Erythroblast (primary cell): ENCODE data around the gene AFAP1L1.

ENCODE experiments used
- DNase-seq, 2 experiments: peaks; one replicate each; lab custom pipeline; 2025; lab: John Stamatoyannopoulos, UW
- GATA1 ChIP-seq: IDR thresholded peaks from 2 replicates; pipeline ENCODE4 v1.6.1; 2011; ENCODE audit warnings: low read depth, mild to moderate bottlenecking, control low read depth, low read length, moderate library complexity
- POLR2A ChIP-seq: IDR thresholded peaks from 2 replicates; pipeline ENCODE4 v1.6.1; 2011; ENCODE audit warnings: mild to moderate bottlenecking, low read length

The AFAP1L1 gene

DNA sequence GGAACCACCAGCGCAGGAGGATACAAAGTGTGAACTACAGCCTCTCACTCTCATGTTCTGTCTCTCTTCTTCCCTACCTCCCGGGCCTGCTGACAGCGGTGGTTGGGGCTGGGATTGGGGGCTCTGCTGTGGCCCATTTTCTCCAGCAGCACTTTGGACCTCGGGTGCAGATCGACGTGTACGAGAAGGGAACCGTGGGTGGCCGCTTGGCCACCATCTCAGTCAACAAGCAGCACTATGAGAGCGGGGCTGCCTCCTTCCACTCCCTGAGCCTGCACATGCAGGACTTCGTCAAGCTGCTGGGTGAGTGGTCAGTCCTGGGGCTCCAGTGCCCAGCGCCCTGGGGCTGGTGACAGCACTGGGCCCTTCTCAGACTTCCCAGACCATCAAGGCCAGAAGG is 90.9 kb downstream of the AFAP1L1 start:
- DNase-seq, result no peak
- TF ChIP-seq POLR2A (no peak), GATA1 (no peak)

DNA sequence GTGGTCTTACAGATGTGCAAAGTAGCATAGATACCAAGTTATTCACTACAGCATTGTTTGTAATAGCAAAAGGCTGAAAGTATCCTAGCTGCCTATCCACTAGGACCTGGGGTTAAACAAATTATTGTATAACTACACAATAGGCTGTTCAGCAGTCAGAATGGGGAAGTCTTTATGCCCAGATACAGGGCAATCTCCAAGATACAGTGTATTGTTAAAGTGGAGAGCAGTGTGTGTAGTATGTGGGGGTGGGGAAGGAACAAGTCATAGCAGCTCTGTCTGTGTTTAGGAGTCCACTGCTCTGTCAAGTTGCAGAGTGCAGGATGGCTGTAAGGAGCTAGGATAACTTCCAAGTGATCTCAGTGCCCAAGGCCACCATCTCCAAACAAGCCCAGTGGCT is 91.7 kb downstream of the AFAP1L1 start:
- no peak for DNase-seq
- TF ChIP-seq POLR2A (no peak), GATA1 (no peak)

DNA sequence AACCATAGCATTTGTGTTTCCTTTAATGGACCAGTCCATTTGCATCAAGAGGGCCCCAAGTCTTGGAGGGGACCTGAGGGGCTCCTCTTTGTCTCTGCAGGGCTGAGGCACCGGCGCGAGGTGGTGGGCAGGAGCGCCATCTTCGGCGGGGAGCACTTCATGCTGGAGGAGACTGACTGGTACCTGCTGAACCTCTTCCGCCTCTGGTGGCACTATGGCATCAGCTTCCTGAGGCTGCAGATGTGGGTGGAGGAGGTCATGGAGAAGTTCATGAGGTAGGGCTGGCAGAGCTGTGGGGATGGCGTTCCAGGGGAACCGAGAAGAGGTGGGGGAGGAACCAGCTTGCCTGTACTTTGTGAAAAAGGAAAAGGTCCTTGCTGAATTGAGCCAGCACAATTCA is 92.3 kb downstream of the AFAP1L1 start:
- TF ChIP-seq GATA1 (no peak), POLR2A (peak; percentile 0)
- DNase-seq, result no peak

DNA sequence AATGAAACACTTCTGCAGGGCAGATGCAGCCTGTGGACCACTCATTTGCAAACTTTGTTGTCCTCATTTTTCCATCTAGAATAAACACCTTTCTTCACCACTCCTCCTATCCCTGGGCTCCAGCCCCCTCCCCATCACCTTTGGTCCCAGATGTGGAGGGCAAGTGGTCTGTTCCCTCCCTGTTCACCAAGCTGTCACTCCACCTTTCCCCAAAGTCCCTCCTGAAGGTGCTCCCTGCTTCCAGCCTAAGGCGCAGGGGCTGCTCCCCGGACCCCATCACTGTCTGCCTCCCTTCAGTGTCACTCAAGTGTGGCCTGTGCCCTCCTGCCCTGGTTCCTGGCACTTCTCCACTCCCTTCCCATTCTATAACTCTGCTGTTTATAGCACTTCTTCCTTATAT is 93.1 kb downstream of the AFAP1L1 start:
- no peak for TF ChIP-seq GATA1
- TF ChIP-seq POLR2A, result no peak
- no peak for DNase-seq

DNA sequence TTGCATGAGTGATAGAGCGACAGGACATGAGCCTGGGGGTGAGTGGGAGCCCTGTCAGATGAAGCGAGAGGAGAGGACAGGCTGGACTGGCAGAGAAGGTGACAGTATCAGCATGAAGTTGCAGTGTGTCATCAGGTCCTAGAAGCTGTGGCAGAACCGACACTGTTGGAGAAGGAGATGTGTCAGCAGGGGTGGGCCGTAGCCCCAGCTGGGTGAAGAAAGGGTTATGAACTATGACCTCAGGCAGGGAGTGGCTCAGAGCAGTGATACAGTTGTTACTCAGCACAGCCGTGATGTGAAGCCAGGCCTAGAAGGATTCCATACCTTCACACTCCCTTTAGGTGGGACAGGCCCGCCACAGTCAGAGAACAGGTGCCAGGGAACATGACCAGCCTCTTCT is 93.8 kb downstream of the AFAP1L1 start:
- DNase-seq, result peak in 1 of 2 experiments; percentile 55
- TF ChIP-seq POLR2A (no peak), GATA1 (no peak)

DNA sequence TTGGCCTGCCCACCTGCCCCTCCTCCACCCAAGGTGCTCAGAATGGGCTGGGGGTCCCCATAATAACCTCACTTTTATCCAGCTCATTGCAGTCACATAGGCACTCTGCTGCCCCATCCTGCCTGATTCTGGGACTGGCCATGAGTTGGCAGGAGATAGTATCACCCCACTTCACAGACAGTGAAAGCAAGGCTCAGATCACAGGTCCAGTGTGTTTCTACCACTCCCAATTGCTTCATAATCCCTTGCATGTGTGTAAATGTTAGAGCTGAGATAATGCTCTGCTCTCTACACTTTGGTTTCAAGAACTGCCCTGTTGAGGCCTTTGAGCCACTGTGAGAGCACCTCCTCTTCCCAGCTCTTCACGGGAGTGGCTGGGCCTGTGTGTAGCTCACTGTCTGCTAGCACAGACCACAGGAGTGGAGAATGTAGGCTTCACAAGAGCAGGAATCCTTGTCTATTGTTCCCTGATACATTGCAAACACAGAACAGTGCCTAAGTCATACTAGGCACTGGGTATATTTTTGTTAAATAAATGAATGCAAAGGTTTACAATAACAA is 94.6 kb downstream of the AFAP1L1 start:
- TF ChIP-seq GATA1, result no peak
- no peak for TF ChIP-seq POLR2A
- DNase-seq, result peak; percentile 50 to 57

DNA sequence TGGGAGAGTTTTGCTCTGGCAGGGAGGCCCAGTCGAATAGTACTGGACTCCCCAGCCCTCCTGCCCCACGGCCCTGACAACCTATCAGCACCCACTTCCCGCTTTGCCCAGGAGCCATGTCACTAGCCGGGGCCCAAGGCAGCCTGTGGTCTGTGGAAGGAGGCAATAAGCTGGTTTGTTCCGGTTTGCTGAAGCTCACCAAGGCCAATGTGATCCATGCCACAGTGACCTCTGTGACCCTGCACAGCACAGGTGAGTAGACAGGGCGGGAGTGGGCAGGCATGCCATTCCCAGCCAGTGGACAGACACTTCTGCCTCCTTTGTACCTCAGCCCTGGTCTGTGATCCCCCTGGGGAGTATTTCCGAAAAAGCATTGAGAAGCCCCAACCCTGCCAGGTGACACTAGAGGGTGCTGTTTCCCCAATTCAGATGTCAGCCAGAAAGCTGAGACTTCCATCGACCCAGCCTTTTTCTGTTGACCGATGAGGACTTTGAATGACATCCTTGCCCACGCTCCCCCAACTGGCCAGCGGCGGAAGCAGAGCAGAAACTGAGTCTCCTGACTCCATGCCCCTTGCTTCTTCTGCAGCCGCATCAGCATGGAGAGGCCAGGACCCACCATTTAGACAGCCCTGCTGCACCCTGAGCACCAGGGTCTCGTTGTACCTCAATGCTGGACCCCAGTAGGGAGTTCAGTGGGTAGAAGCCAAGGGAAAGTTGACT is 95.8 kb downstream of the AFAP1L1 start:
- peak; percentile 82 to 86 for DNase-seq
- no peak for TF ChIP-seq POLR2A
- TF ChIP-seq GATA1, result no peak

DNA sequence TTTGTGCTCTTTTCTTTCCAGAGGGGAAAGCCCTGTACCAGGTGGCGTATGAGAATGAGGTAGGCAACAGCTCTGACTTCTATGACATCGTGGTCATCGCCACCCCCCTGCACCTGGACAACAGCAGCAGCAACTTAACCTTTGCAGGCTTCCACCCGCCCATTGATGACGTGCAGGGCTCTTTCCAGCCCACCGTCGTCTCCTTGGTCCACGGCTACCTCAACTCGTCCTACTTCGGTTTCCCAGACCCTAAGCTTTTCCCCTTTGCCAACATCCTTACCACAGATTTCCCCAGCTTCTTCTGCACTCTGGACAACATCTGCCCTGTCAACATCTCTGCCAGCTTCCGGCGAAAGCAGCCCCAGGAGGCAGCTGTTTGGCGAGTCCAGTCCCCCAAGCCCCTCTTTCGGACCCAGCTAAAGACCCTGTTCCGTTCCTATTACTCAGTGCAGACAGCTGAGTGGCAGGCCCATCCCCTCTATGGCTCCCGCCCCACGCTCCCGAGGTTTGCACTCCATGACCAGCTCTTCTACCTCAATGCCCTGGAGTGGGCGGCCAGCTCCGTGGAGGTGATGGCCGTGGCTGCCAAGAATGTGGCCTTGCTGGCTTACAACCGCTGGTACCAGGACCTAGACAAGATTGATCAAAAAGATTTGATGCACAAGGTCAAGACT is 96.5 kb downstream of the AFAP1L1 start:
- DNase-seq, result no peak
- TF ChIP-seq POLR2A (no peak), GATA1 (no peak)

DNA sequence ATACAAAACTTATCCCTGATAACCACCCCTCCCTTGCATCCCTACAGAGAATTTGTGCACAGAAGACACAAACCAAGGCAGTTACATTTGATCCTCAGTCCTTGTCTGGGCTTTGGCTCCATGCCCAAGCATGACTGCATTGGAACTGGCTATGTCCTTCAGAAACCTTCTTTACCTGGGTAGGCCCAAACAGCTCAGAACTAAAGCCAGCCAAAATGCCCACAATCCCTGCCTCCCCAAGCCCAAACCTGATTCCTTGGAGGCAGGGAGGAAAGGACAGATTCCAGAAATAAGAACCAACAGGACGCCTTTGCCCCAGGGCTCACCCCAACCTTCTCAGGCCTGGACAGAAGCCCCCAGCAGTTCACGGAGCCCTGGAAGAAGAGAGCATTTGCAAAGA is 99.2 kb downstream of the AFAP1L1 start:
- DNase-seq, result peak in 1 of 2 experiments; percentile 21
- TF ChIP-seq GATA1 (no peak), POLR2A (no peak)

DNA sequence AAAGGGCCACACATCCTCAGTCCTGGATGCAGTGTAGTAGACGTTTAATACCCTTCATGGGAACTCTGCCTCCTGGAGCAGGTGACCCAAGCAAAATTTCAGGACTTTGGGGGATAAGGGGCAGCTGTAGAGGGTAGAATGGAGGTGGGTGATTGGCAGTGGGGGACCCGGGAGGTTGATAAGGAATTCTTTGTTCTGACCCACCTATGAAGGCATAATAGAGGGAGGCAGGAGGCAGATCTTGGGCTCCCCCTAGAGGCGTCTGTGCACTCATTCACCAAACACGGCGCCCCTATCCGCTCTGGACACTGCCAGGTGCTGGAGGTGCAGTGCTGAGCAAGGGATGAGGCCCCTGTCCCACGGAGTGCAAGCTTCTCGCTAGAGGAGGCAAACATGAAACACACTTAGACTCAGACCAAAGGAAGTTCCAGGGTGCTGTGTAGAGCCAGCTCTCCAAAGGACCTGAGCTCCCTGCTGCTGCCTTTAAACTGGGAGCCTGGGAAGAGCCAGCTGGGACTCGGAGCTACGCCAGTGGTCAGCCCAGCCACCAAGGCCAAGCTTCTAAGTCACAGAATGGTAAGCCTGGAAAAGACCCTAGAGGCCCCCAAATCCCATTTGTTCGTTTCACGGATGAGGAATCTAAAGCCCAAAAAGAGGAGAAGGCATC is 99.8 kb downstream of the AFAP1L1 start:
- peak; percentile 52 to 78 for DNase-seq
- TF ChIP-seq GATA1 (no peak), POLR2A (no peak)

DNA sequence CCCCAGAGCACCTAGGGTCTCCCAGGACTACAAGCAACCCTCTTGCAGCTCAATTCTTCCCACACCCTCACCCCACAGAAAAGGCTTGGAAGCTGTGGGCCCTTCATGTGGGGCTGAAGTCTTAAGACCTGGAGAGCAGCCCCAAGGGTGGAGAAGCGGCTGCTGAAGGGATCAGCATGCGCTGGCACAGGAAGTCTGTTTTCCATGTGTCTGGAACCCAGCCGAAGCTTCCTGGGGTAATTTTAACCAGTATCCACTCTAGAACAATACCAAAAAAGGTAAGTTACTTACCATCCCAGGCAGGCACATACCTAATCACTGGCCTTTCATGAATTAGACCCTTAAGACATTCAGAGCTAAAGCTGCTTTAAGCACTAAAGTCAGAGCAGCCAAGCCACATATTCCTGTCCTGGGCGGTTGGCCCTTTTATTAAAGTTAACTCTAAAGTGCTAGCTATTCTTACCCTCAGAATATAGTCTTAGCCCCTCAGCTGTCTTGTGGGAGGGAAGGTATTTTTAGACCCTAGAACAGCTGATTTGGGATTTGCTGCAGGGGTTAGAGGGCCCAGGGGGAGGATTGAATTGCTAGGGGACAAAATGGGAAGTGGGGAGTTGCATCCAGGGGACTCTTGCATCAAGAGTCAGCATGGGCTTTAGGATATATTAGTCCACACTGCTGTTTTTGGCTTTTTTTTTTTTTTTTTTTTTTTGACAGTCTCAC is 100.6 kb downstream of the AFAP1L1 start:
- TF ChIP-seq GATA1 (no peak), POLR2A (no peak)
- DNase-seq, result no peak

DNA sequence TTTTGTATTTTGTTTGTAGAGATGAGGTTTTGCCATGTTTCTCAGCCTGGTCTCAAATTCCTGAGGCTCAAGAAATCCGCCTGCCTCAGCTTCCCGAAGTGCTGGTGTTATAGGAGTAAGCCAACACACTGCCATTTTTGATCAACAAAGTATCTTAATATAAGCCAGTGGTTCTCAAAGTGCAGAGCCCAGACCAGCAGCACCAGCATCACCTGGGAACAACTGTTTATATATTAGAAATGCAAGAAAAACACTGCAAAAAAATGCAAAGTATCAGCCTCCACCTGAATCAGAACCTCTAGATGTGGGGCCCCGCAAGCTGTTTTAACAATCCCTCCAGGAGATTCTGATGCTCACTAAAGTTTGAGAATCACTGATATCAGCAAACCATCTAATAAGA is 101.3 kb downstream of the AFAP1L1 start:
- TF ChIP-seq POLR2A (no peak), GATA1 (no peak)
- DNase-seq, result no peak

DNA sequence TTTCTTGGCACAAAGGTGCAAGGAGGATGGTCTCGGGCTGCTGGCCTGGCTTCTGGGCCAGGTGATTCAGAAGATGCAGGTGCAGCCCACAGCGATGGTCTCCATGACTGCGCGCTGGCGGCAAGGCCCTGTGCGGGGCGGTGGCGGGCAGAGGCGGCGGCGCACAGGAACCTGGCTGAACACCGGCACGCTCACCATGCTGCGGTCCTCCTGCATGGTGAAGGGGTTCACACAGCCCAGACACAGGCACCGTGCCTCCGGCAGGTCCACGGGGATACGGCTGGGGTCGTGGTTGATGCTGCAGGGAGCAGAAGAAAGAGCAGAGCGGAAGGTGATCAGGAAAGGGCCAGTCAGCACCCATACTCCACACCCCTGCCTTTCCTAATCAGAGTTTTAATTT is 102.6 kb downstream of the AFAP1L1 start:
- DNase-seq, result no peak
- TF ChIP-seq POLR2A (no peak), GATA1 (no peak)
